Activated CD4-positive, alpha-beta T cell treated with anti-CD3 and anti-CD28 coated beads, Interleukin-2, amount 10 ng/mL, durations not matched to agents 7 days and 5 days (primary cell): ENCODE measurements around the gene SLC15A3. TPM values are rescaled to one million over a fixed set of nuclear protein-coding genes. Genes with fewer than 3 reads are reported as not detected.
"Not testable (repeated sequence)": the region's sequence is repeated elsewhere in the genome, so short reads cannot be mapped to it uniquely, and the experiment has no call there.

Source experiments
- CTCF ChIA-PET: fragments of 350-600 bp; sonication (Branson Sonifier 250); formaldehyde crosslinking; loops from one replicate; lab custom pipeline; 2021; ENCODE audit warnings: antibody characterized with exemption; lab: Charles Lee
- POLR2A ChIA-PET: fragments of 350-600 bp; sonication (Branson Sonifier 250); formaldehyde crosslinking; loops from one replicate; lab custom pipeline; 2021; ENCODE audit warnings: antibody characterized with exemption; lab: Charles Lee
- DNase-seq: peaks from one replicate; pipeline ENCODE4 v3.0.0-alpha.2; 2020
- H3K27ac Mint-ChIP-seq: one replicate; pipeline ENCODE4 v1.8.0; 2021; ENCODE audit warnings: mild to moderate bottlenecking, moderate library complexity, mixed read lengths
- H3K27me3 Mint-ChIP-seq: one replicate; pipeline ENCODE4 v1.8.0; 2021; ENCODE audit warnings: mixed read lengths
- H3K36me3 Mint-ChIP-seq: one replicate; pipeline ENCODE4 v1.8.0; 2021; ENCODE audit warnings: low read depth, mixed read lengths
- H3K4me1 Mint-ChIP-seq: one replicate; pipeline ENCODE4 v1.8.0; 2021; ENCODE audit warnings: mixed read lengths
- H3K4me3 Mint-ChIP-seq: one replicate; pipeline ENCODE4 v1.8.0; 2021; ENCODE audit warnings: mild to moderate bottlenecking, moderate library complexity, mixed read lengths
- H3K9me3 Mint-ChIP-seq: one replicate; pipeline ENCODE4 v1.8.0; 2021; ENCODE audit warnings: mixed read lengths
- total RNA-seq, 2 experiments: library from RNA; stranded (reverse); gene quantifications; one replicate each; pipeline ENCODE4 v1.2.3, GENCODE V29; 2021

SLC15A3 gene
- total RNA-seq, 2 experiments from 2014 or later, result 4.0 to 4.2 TPM

DNA sequence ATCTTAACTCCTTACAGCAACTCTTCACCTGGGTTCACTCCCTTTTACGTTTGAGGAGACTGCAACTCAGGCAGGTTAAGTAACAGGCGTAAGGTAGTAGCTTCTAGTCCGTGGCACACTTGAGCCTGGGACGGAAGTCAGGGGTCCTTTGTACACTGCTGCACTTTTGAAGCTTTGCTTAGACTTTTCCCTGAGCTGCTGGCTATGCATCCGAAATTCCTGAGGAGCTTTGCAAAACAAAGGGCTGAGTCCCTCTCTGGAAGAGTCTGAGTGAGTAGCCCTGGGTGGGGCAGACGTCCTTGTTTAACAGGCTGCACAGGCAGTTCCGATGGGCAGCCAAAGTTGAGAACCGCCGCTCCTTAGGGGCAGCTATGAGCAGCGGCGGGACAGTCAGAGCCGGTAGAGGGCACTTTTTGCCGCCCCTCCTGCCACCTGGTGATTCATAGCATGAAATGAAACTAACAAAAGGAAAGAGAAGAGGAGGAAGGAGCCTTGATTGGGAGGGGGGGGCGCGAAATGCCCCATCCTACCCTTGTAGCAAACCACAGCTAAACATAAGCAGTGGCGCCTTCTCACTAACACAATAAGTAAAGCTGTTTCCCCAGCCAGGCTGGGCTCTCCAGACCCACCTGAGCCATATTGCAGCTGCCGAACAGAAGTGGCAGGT, 36.6 kb downstream of the SLC15A3 start:
- Mint-ChIP-seq H3K27ac (peak overlapping the region; percentile 88), H3K9me3 (no peaks in the 10 kb centered on the region), H3K27me3 (no peaks in the 10 kb centered on the region), H3K4me3 (peak overlapping the region; percentile 92), H3K36me3 (peaks cover 6% of the 10 kb centered on the region), H3K4me1 (peaks cover 44% of the 10 kb centered on the region)
- CTCF ChIA-PET, result interaction anchor here (0.7 to 4.8 kb wide), 15 partner anchors 9 to 441 kb away, joined by 3 to 40 read pairs (median 3); partner anchors contain the start of genes CD6, PRPF19 and TMEM132A
- DNase-seq, result peak; percentile 79
- POLR2A ChIA-PET, result interaction anchor here (0.9 kb wide), 1 partner anchor 9 kb away, joined by 4 read pairs; the partner anchor contains the start of gene PRPF19

DNA sequence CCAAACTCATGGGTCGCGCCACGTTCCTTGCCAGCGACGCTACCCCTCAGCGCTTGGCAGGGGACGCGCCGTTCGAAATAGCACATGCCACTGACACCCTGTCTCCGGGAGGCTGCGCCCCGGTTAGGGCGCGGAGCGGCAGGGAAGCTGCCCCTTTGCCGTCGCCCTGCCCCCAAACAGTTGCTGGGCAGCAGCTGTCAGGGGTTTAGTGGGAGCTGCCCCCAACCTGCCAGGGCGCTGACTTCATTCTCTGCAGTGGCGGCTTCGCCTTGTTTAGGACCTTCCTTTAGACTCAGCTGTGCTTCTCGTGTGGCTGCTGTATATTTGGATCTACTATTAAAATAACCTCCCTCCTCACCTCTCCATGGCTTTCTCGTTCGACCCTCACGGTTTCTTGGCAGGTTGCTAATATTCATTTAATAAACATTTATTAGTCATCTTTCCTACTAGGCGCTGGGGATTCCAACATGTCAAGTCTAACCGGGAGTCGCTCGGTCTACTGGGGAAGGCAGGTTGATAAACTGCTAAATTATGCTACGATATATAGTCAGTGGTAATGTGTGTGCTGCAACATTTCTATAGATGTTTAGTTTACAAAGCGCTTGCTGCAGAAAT, 37.2 kb downstream of the SLC15A3 start:
- peaks cover 44% of the 10 kb centered on the region for H3K4me1 Mint-ChIP-seq
- DNase-seq, result peak; percentile 42
- H3K36me3 Mint-ChIP-seq, result peaks cover 2% of the 10 kb centered on the region
- peak overlapping the region; percentile 88 for H3K27ac Mint-ChIP-seq
- CTCF ChIA-PET, result interaction anchor here (0.5 to 4.8 kb wide), 14 partner anchors 9 to 1290 kb away, joined by 3 to 40 read pairs (median 4); partner anchors contain the start of genes CD6, PRPF19 and TMEM132A
- no peaks in the 10 kb centered on the region for H3K27me3 Mint-ChIP-seq
- POLR2A ChIA-PET, result interaction anchor here (0.9 kb wide), 1 partner anchor 8 kb away, joined by 4 read pairs; the partner anchor contains the start of gene PRPF19
- no peaks in the 10 kb centered on the region for H3K9me3 Mint-ChIP-seq
- peak overlapping the region; percentile 92 for H3K4me3 Mint-ChIP-seq

DNA sequence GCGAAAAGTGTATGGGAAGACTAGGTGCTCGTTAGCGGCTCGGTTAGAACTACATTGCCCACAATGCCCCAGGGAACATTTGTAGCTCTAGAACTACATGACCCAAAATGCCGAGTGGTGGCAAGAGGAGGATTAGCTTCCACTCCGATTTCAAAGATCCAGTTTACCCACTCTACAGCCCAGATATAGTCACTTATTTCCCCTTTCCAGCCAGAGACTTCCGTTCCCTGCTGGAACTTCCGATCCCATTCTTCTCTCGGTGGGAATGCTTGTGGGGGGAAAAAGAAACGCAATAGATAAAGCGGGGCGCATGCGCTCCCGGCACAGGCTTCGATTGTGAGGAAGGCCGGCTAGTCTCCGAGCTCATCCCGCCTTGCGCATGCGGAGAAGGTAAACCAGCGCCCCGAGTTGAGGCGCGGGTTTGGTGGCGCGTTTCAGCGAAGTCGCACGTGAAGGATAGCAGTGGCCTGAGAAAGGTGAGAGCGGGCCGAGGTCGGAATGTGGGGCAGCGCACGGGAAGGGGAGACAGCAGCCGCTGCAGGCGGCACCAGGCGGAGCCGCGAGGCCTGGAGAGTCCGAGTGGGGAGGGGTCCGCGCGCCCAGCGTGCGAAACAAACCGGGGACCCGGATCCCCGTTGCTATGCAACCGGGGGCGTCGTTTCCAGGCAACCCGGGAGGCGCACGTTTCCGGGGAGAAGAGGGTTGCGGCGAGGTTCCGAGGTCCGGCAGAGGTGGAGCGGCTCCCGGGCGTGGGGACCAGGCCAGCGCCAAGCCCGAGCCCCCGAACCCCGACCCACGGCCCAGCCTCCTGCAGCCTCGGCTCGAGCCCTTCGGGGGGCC, 38.0 kb downstream of the SLC15A3 start, which contains the start of gene TMEM109:
TSS of gene TMEM109 (plus strand) at position 366 of the 840 bp plus-strand sequence. CDS start 5,536 bp downstream, outside the sequence.
- Mint-ChIP-seq H3K4me1 (peaks cover 44% of the 10 kb centered on the region), H3K36me3 (no peaks in the 10 kb centered on the region), H3K9me3 (no peaks in the 10 kb centered on the region), H3K4me3 (peak within 1 kb of the TSS; percentile 92), H3K27ac (peak within 1 kb of the TSS; percentile 94), H3K27me3 (peaks cover 5% of the 10 kb centered on the region)
- peak; percentile 91 for DNase-seq
- CTCF ChIA-PET, result interaction anchor here (0.5 to 4.8 kb wide), 9 partner anchors 10 to 1289 kb away, joined by 3 to 40 read pairs (median 7); partner anchors contain the start of genes CD6 and PRPF19
- POLR2A ChIA-PET, result interaction anchor here (0.6 kb wide), 2 partner anchors 53 to 72 kb away, joined by 3 to 4 read pairs; no protein-coding TSS in a partner anchor

DNA sequence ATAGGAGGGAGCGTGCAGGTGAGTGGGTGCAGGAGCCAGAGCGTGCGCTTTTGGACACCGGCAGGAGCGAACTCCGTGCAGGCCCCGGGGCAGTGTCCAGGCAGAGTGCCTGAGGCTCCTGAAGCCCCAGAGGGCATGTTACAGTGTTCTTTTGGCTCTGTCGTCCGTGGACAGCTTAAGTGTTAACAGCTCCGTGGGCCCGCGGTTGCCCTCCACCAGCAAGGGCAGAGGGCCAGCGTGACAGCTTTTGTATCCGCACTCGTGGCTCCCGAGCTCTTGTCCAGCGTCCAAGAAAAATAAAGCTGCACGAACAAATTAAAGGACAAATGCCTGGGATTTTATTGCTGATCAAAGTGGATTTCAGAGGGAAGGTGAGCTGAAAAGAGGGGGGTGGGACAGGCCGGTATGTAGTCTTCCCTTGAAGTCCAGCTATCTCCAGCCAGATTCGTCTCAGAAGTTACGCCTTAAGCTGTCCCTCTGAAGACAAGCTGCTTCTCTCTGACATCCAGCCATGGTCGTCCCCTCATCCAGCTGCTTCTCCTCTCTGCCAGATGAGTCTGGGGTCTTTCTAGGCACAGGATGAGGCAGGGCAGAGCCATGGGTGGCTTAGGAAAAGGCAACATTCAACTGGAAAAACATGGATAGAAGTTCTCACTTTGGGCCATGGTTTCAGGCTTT, 39.0 kb downstream of the SLC15A3 start:
- POLR2A ChIA-PET, result interaction anchor here (0.6 kb wide), 1 partner anchor 52 kb away, joined by 4 read pairs; no protein-coding TSS in a partner anchor
- Mint-ChIP-seq H3K9me3 (no peaks in the 10 kb centered on the region), H3K36me3 (no peaks in the 10 kb centered on the region), H3K27me3 (peaks cover 7% of the 10 kb centered on the region), H3K27ac (peak overlapping the region; percentile 94), H3K4me1 (peaks cover 43% of the 10 kb centered on the region), H3K4me3 (peak overlapping the region; percentile 92)
- CTCF ChIA-PET, result interaction anchor here (2.4 to 4.8 kb wide), 4 partner anchors 9 to 81 kb away, joined by 7 to 40 read pairs (median 10); partner anchors contain the start of genes CD6 and PRPF19
- DNase-seq, result no peak

DNA sequence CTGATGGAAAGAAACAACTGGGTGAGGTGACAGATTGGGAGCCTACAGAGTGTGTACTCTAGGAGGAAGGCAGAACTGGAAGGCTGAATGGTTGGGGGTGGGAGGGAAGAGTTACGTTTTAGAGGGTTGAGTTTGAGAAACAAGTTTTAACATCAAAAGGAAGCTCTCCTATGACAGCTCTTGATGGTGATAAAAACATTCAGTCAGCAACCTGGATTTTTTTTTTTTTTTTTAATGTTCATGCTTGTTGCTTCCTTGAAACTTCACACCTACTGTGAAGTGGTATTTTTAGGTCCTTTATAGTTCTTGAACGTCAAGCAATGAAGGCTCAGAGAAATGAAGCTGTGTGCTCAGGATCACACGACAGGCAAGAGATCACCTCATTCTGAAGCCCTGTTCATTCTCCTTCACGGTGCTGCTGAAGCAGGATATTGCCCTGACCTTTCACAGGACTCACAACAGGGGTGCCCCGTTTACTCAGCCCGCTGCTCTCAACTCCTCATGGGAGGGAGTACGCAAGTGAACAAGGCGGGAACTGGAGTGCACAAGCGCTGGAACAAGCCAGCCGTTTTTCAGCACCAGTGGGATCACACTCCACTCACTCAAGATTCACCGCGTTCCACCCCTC, 39.6 kb downstream of the SLC15A3 start:
- Mint-ChIP-seq H3K36me3 (no peaks in the 10 kb centered on the region), H3K4me1 (peaks cover 46% of the 10 kb centered on the region), H3K27ac (peak overlapping the region; percentile 79), H3K9me3 (no peaks in the 10 kb centered on the region), H3K4me3 (peak overlapping the region; percentile 14), H3K27me3 (peaks cover 9% of the 10 kb centered on the region)
- DNase-seq, result no peak
- CTCF ChIA-PET, result interaction anchor here (0.7 to 4.8 kb wide), 4 partner anchors 9 to 81 kb away, joined by 3 to 40 read pairs (median 10); partner anchors contain the start of gene PRPF19
- POLR2A ChIA-PET, result interaction anchor here (0.6 kb wide), 2 partner anchors 84 to 238 kb away, joined by 3 read pairs; no protein-coding TSS in a partner anchor

DNA sequence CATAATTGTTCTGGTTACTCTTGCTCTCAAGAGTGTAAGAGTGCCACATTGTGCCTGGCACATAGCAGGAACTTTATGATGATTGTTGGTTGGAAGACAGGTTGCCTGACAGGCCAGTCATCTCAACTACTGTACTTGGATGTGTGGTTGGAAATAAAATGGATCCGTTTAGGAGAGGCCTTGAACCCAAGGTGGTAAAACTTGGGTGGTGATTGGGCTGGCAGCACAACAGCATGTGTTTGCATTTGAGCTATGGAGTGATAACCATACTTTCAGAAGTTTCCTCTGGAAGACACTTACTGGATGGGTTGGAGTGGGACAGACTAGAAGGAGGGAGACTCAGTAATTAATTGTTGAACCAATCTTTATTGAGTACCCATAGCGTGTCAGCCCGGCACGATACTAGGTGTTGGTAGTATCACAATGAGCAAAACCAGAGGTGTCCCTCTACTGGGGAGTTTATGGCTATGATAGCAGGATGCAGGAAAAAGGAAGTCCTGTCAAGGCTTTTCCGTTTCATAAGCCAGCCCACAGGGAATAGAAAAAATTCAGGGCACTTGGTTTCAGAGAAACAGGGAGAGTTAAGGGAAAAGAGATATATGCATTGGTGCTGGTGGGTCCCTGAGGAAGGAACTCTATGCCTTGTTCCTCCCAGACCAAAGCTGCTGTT, 41.1 kb downstream of the SLC15A3 start:
- CTCF ChIA-PET, result interaction anchor here (3.4 to 4.8 kb wide), 2 partner anchors 7 to 11 kb away, joined by 12 to 40 read pairs; partner anchors contain the start of gene PRPF19
- Mint-ChIP-seq H3K9me3 (no peaks in the 10 kb centered on the region), H3K27me3 (peaks cover 9% of the 10 kb centered on the region), H3K4me1 (peaks cover 44% of the 10 kb centered on the region), H3K36me3 (no peaks in the 10 kb centered on the region), H3K27ac (no peak overlapping the region), H3K4me3 (no peak overlapping the region)
- POLR2A ChIA-PET, result no interaction called here
- DNase-seq, result no peak

DNA sequence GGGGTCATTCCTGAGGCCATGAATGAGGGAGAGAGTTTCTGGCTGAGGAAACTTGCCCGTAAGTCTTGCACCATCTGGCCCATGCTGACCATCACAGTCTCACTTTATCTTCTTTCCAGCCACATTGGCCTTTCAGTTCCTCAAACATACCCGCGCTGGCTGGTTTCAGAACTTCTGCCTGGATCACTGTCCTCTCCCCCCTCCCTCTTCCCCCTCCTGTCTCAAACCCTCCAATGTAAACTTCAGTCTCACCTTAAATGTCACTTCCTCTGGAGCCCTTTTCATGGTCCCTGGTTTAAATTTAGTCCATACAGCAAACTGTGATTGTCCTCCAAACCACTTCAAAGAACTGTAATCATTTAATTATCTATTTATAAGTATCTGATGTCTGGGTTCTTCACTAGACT, 41.7 kb downstream of the SLC15A3 start:
- Mint-ChIP-seq H3K9me3 (no peaks in the 10 kb centered on the region), H3K4me3 (no peak overlapping the region), H3K4me1 (peaks cover 43% of the 10 kb centered on the region), H3K27me3 (peaks cover 9% of the 10 kb centered on the region), H3K27ac (no peak overlapping the region), H3K36me3 (peaks cover under 1% of the 10 kb centered on the region)
- ChIA-PET POLR2A (no interaction called here), CTCF (no interaction called here)
- DNase-seq, result no peak

DNA sequence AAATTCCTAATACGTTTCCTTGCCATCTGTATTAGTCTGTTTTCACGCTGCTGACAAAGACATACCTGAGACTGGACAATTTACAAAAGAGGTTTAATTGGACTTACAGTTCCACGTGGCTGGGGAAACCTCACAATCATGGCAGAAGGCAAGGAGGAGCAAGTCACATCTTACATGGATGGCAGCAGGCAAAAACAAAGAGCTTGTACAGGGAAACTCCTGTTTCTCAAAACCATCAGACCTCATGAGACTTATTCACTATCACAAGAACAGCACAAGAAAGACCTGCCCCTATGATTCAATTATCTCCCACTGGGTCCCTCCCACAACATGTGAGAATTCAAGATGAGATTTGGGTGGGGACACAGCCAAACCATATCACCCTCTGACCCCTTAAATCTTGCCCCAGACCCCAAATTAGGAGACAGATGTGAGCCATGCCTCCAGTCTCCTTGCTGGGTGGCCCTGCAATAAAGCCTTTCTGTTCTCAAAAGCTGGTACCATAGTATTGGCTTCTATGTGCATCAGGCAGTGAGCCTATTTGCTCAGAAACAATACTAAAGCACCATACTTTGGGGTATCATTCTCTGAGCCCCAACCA, 42.2 kb downstream of the SLC15A3 start:
- H3K4me3 Mint-ChIP-seq, POLR2A ChIA-PET, H3K9me3 Mint-ChIP-seq, CTCF ChIA-PET, DNase-seq, H3K36me3 Mint-ChIP-seq, H3K27me3 Mint-ChIP-seq, H3K27ac Mint-ChIP-seq: not testable (repeated sequence)
- peaks cover 46% of the 10 kb centered on the region for H3K4me1 Mint-ChIP-seq

DNA sequence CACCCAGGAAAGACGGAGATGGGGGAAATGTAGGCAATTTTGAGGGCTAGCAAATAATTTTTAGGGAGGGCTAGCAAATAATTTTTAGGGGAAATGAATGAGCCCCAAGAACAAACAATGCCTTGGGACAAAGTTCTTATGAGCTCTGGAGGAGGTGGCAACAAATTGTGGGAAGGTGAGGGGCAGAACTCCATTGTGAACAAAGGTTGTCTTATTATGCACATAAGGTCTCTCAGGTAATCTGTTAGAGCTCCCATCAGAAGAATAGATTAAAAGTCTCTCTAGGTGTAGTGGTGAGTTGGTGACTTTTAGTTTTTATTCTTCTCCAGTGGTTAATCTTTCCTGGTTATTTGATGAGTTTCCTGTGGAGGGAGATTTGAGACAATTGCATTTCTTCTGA, 43.2 kb downstream of the SLC15A3 start:
- ChIA-PET CTCF (interaction anchor here (0.5 kb wide), 1 partner anchor 45 kb away, joined by 4 read pairs; no protein-coding TSS in a partner anchor), POLR2A (no interaction called here)
- Mint-ChIP-seq H3K36me3 (peaks cover 7% of the 10 kb centered on the region), H3K27me3 (peaks cover 9% of the 10 kb centered on the region), H3K4me1 (peaks cover 54% of the 10 kb centered on the region), H3K27ac (no peak overlapping the region), H3K4me3 (no peak overlapping the region), H3K9me3 (no peaks in the 10 kb centered on the region)
- no peak for DNase-seq

DNA sequence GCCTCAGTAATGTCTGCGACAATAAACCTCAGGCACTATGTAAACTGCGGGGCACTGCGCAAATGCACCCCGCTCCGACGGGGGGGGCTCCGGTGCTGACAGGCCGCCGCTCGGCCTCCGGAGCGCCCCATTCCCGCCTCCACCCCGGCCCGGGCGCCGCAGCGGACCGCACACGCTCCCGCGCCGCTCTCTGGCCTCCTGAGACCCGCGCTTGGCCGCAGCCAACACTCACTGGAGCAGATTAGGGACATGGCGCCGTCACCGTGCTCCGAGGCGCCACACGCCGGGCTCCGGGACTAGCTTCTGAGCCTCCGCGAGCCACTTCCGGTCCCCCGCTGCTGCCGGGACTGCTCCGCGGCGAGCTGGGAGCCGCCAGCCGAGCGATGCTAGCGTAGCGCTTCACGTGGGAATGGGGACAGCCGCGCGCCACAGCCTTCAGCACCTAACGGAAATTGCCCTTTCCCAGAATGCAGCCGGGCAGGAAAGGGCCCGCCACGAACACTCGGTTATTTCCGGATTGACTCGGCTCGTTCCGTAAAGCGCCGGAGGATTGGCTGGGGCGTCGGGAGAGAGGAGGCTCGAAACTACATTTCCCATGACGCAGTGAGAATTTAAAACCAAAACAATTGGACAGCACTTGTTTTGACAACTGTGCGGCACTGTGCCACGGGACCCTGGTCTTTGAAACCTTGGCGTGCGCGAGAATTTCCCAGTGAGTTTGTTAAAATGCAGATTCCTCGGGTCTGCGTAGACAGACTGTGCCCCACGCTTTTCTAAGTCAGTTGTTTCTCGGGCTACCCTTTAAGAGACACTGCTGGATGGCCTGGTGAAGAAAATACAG, 45.6 kb downstream of the SLC15A3 start, which contains the start of gene PRPF19:
TSS of gene PRPF19 (minus strand) at position 454 of the 841 bp plus-strand sequence. CDS start at position 251, 203 bp downstream.
- Mint-ChIP-seq H3K9me3 (no peaks in the 10 kb centered on the region), H3K4me3 (peak within 1 kb of the TSS; percentile 80), H3K27ac (peak within 1 kb of the TSS; percentile 96), H3K36me3 (peaks cover 17% of the 10 kb centered on the region), H3K27me3 (peaks cover 9% of the 10 kb centered on the region), H3K4me1 (peaks cover 40% of the 10 kb centered on the region)
- POLR2A ChIA-PET, result interaction anchor here (0.6 to 1.1 kb wide), 5 partner anchors 9 to 910 kb away, joined by 3 to 13 read pairs (median 4); no protein-coding TSS in a partner anchor
- DNase-seq, result peak; percentile 99
- CTCF ChIA-PET, result interaction anchor here (0.9 to 6.1 kb wide), 6 partner anchors 7 to 137 kb away, joined by 3 to 40 read pairs (median 5); partner anchors contain the start of gene TMEM109
